Liver (tissue), 3 donors: Measurements from ENCODE around the gene ZNF343.

Source experiments
- FOXA1 ChIP-seq: IDR thresholded peaks from 2 replicates; pipeline ENCODE4 v1.6.1; 2016; ENCODE audit warnings: antibody characterized with exemption
- GABPA ChIP-seq, 2 donors: IDR thresholded peaks in 1 of 2; conservative IDR thresholded peaks in 1 of 2; 2 replicates each; pipeline ENCODE4 v1.6.1; 2016; ENCODE audit warnings: antibody characterized with exemption in 2 of 2, mild to moderate bottlenecking in 1 of 2, moderate library complexity in 1 of 2
- JUND ChIP-seq, 2 donors: IDR thresholded peaks; 2 replicates each; pipeline ENCODE4 v1.6.1; 2016; ENCODE audit warnings: antibody characterized with exemption in 2 of 2
- RXRA ChIP-seq, 2 donors: IDR thresholded peaks; 2 replicates each; pipeline ENCODE4 v1.6.1; 2017 to 2018; ENCODE audit warnings: antibody characterized with exemption in 2 of 2, mild to moderate bottlenecking in 1 of 2
- SP1 ChIP-seq: IDR thresholded peaks from 2 replicates; pipeline ENCODE4 v1.6.1; 2018; ENCODE audit warnings: antibody characterized with exemption, mild to moderate bottlenecking
- TAF1 ChIP-seq: conservative IDR thresholded peaks from 2 replicates; pipeline ENCODE4 v1.6.1; 2016; ENCODE audit warnings: antibody characterized with exemption, mild to moderate bottlenecking
- TF ChIP-seq, protein P1 (sequence below): fragments of 150-350 bp; IDR thresholded peaks from 2 replicates; pipeline ENCODE4 v1.5.1; 2017; ENCODE audit warnings: improper control_type of control experiment, low read depth, low read length; ENCODE audit not compliant: missing input control
- TF ChIP-seq, protein P2 (sequence below): IDR thresholded peaks from 2 replicates; pipeline ENCODE4 v1.6.1; 2016; ENCODE audit warnings: antibody characterized with exemption, mild to moderate bottlenecking
- TF ChIP-seq, protein P3 (sequence below): IDR thresholded peaks from 2 replicates; pipeline ENCODE4 v1.6.1; 2016; ENCODE audit warnings: antibody characterized with exemption
- TF ChIP-seq, protein P4 (sequence below): IDR thresholded peaks from 2 replicates; pipeline ENCODE4 v1.6.1; 2016; ENCODE audit warnings: antibody characterized with exemption
- donor health status: healthy.
- donor health status: healthy.

DNA sequence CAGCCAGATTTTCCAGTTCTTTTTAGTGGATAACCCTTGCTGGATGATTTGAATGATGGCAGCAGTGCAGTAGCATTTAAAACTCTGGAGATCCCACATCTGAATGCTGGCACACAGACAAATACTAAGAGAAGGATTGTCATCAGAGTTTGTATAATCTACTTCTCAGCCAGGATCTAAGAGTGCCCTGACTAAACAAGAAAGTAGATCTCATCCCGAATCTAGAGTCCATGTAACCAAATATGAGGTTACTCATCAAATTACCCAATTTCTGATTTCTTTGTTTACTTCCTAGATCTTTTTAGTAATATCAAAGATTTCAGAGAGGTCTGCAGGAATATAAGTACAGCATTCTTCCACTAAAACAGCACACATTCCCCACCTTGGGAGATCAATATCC, 35.5 kb upstream of the ZNF343 start:
- TF ChIP-seq, protein P1, sequence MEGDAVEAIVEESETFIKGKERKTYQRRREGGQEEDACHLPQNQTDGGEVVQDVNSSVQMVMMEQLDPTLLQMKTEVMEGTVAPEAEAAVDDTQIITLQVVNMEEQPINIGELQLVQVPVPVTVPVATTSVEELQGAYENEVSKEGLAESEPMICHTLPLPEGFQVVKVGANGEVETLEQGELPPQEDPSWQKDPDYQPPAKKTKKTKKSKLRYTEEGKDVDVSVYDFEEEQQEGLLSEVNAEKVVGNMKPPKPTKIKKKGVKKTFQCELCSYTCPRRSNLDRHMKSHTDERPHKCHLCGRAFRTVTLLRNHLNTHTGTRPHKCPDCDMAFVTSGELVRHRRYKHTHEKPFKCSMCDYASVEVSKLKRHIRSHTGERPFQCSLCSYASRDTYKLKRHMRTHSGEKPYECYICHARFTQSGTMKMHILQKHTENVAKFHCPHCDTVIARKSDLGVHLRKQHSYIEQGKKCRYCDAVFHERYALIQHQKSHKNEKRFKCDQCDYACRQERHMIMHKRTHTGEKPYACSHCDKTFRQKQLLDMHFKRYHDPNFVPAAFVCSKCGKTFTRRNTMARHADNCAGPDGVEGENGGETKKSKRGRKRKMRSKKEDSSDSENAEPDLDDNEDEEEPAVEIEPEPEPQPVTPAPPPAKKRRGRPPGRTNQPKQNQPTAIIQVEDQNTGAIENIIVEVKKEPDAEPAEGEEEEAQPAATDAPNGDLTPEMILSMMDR = no peak
- TF ChIP-seq JUND (IDR thresholded peaks at IDR 0.05) (no peak), FOXA1 (no peak), GABPA (IDR thresholded peaks at IDR 0.05 in 1 of 2, conservative IDR thresholded peaks at IDR 0.05 in 1 of 2) (no peak), RXRA (IDR thresholded peaks at IDR 0.05) (no peak), TAF1 (no peak), SP1 (no peak)
- TF ChIP-seq, protein P2, sequence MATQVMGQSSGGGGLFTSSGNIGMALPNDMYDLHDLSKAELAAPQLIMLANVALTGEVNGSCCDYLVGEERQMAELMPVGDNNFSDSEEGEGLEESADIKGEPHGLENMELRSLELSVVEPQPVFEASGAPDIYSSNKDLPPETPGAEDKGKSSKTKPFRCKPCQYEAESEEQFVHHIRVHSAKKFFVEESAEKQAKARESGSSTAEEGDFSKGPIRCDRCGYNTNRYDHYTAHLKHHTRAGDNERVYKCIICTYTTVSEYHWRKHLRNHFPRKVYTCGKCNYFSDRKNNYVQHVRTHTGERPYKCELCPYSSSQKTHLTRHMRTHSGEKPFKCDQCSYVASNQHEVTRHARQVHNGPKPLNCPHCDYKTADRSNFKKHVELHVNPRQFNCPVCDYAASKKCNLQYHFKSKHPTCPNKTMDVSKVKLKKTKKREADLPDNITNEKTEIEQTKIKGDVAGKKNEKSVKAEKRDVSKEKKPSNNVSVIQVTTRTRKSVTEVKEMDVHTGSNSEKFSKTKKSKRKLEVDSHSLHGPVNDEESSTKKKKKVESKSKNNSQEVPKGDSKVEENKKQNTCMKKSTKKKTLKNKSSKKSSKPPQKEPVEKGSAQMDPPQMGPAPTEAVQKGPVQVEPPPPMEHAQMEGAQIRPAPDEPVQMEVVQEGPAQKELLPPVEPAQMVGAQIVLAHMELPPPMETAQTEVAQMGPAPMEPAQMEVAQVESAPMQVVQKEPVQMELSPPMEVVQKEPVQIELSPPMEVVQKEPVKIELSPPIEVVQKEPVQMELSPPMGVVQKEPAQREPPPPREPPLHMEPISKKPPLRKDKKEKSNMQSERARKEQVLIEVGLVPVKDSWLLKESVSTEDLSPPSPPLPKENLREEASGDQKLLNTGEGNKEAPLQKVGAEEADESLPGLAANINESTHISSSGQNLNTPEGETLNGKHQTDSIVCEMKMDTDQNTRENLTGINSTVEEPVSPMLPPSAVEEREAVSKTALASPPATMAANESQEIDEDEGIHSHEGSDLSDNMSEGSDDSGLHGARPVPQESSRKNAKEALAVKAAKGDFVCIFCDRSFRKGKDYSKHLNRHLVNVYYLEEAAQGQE = no peak
- TF ChIP-seq, protein P3, sequence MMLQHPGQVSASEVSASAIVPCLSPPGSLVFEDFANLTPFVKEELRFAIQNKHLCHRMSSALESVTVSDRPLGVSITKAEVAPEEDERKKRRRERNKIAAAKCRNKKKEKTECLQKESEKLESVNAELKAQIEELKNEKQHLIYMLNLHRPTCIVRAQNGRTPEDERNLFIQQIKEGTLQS = no peak
- TF ChIP-seq, protein P4, sequence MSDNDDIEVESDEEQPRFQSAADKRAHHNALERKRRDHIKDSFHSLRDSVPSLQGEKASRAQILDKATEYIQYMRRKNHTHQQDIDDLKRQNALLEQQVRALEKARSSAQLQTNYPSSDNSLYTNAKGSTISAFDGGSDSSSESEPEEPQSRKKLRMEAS = no peak
